Measurements from ENCODE around the gene ADAMTS3. TPM values are rescaled to one million over a fixed set of nuclear protein-coding genes. Genes with fewer than 3 reads are reported as not detected.

The ADAMTS3 gene
- total RNA-seq, 1 donor from 2014 or later = not detected

DNA sequence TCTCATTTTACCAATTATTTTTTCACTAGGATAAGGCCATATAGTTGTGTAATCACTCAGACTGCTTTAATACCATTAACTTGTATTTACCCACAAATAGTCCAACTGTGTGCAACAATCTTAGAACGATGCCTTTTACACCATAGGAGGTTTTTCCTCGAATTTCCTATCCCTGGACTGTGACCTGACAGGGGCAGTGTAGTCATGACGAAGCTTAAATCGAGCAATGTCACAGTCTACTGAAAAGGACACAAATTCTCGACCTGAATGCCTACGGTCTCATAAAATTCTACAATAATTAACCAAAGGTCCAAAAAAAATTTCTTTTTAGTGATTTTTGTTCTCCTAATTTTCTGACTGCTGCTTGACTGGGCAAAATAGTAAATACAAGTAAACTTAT, 208.9 kb downstream of the ADAMTS3 start:
- intact Hi-C loops (cut with micrococcal nuclease) = no loop called here
- H3K4me1 Mint-ChIP-seq = no peaks in the 10 kb centered on the region
- no peaks in the 10 kb centered on the region for H3K27me3 Mint-ChIP-seq
- no peak for DNase-seq
- H3K4me3 Mint-ChIP-seq = no peak overlapping the region
- no peaks in the 10 kb centered on the region for H3K36me3 Mint-ChIP-seq (ENCODE audit: low read depth)
- no peaks in the 10 kb centered on the region for H3K9me3 Mint-ChIP-seq
- H3K27ac Mint-ChIP-seq = no peak overlapping the region

- intact Hi-C loops (cut with micrococcal nuclease) = no loop called here
- no peak overlapping the region for H3K4me3 Mint-ChIP-seq
- DNase-seq = no peak
- H3K27me3 Mint-ChIP-seq = no peaks in the 10 kb centered on the region
- no peaks in the 10 kb centered on the region for H3K36me3 Mint-ChIP-seq (ENCODE audit: low read depth)
- no peak overlapping the region for H3K27ac Mint-ChIP-seq
- no peaks in the 10 kb centered on the region for H3K9me3 Mint-ChIP-seq
- H3K4me1 Mint-ChIP-seq = no peaks in the 10 kb centered on the region
Observed at GRCh38 chr4:72358483-72358882, 210.5 kb downstream of the ADAMTS3 start.

DNA sequence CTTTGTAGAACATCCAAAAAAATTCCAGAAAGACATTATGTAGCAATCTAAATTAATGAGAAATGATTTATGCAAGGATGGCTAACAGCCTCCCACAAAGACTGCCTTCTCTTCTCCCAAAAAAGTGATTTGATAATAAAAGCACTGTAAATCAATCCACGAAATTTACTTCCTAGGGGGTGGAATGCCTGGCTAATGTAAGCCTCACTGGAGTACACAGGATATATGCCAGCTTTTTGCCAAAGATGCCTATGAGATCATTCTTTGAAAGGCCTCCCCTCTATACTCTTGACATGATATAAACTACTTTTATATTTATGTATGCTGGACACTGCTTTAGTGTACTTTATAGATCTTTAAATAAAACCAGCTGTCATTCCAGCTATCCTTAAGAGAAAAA, 211.1 kb downstream of the ADAMTS3 start:
- H3K27ac Mint-ChIP-seq = no peak overlapping the region
- H3K36me3 Mint-ChIP-seq (ENCODE audit: low read depth) = no peaks in the 10 kb centered on the region
- H3K4me1 Mint-ChIP-seq = no peaks in the 10 kb centered on the region
- no peak for DNase-seq
- no peak overlapping the region for H3K4me3 Mint-ChIP-seq
- H3K9me3 Mint-ChIP-seq = no peaks in the 10 kb centered on the region
- intact Hi-C loops (cut with micrococcal nuclease) = no loop called here
- H3K27me3 Mint-ChIP-seq = no peaks in the 10 kb centered on the region

DNA sequence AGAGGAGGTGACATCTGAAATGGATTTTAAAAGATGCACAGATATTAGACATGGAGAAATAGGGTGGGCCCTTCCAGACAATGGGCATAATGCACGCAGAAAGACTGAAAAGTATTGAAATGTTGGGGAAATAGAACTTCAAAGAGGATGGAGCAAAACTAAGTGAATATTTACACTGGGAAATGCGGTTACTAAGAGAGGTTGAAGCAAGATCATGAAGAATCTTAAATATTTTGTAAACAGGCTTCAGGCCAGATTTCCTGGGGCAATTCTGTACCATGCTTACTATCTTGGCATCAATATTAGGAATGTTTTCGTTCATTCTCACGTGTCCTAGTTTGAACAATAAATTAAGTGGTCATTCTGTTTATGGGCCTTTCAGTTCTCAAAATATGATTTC, 216.3 kb downstream of the ADAMTS3 start:
- no peak overlapping the region for H3K27ac Mint-ChIP-seq
- intact Hi-C loops (cut with micrococcal nuclease) = no loop called here
- no peak for DNase-seq
- no peaks in the 10 kb centered on the region for H3K9me3 Mint-ChIP-seq
- no peaks in the 10 kb centered on the region for H3K4me1 Mint-ChIP-seq
- no peaks in the 10 kb centered on the region for H3K36me3 Mint-ChIP-seq (ENCODE audit: low read depth)
- no peaks in the 10 kb centered on the region for H3K27me3 Mint-ChIP-seq
- H3K4me3 Mint-ChIP-seq = no peak overlapping the region

GRCh38 chr4:72351521-72351920, 217.5 kb downstream of the ADAMTS3 start:
- DNase-seq = no peak
- Mint-ChIP-seq H3K27ac (no peak overlapping the region), H3K36me3 (ENCODE audit: low read depth) (no peaks in the 10 kb centered on the region), H3K9me3 (no peaks in the 10 kb centered on the region), H3K4me1 (no peaks in the 10 kb centered on the region), H3K4me3 (no peak overlapping the region), H3K27me3 (no peaks in the 10 kb centered on the region)
- intact Hi-C loops (cut with micrococcal nuclease) = no loop called here

GRCh38 chr4:72348701-72349100, 220.3 kb downstream of the ADAMTS3 start:
- H3K27me3 Mint-ChIP-seq = no peaks in the 10 kb centered on the region
- intact Hi-C loops (cut with micrococcal nuclease) = no loop called here
- no peaks in the 10 kb centered on the region for H3K9me3 Mint-ChIP-seq
- no peak for DNase-seq
- no peaks in the 10 kb centered on the region for H3K4me1 Mint-ChIP-seq
- no peak overlapping the region for H3K4me3 Mint-ChIP-seq
- no peaks in the 10 kb centered on the region for H3K36me3 Mint-ChIP-seq (ENCODE audit: low read depth)
- no peak overlapping the region for H3K27ac Mint-ChIP-seq

- Mint-ChIP-seq H3K27ac (no peak overlapping the region), H3K27me3 (no peaks in the 10 kb centered on the region), H3K4me3 (no peak overlapping the region), H3K36me3 (ENCODE audit: low read depth) (no peaks in the 10 kb centered on the region), H3K9me3 (no peaks in the 10 kb centered on the region), H3K4me1 (no peaks in the 10 kb centered on the region)
- intact Hi-C loops (cut with micrococcal nuclease) = no loop called here
- no peak for DNase-seq
Observed at GRCh38 chr4:72344418-72344817, 224.6 kb downstream of the ADAMTS3 start.

GRCh38 chr4:72341432-72341820, 227.6 kb downstream of the ADAMTS3 start:
- Mint-ChIP-seq H3K9me3 (no peaks in the 10 kb centered on the region), H3K27me3 (no peaks in the 10 kb centered on the region), H3K36me3 (ENCODE audit: low read depth) (no peaks in the 10 kb centered on the region), H3K27ac (no peak overlapping the region), H3K4me3 (no peak overlapping the region), H3K4me1 (no peaks in the 10 kb centered on the region)
- DNase-seq = no peak
- intact Hi-C loops (cut with micrococcal nuclease) = no loop called here

GRCh38 chr4:72340803-72341431, 228.1 kb downstream of the ADAMTS3 start:
- Mint-ChIP-seq H3K9me3 (no peaks in the 10 kb centered on the region), H3K4me3 (no peak overlapping the region), H3K36me3 (ENCODE audit: low read depth) (no peaks in the 10 kb centered on the region), H3K4me1 (no peaks in the 10 kb centered on the region), H3K27ac (no peak overlapping the region), H3K27me3 (no peaks in the 10 kb centered on the region)
- DNase-seq = no peak
- intact Hi-C loops (cut with micrococcal nuclease) = no loop called here

DNA sequence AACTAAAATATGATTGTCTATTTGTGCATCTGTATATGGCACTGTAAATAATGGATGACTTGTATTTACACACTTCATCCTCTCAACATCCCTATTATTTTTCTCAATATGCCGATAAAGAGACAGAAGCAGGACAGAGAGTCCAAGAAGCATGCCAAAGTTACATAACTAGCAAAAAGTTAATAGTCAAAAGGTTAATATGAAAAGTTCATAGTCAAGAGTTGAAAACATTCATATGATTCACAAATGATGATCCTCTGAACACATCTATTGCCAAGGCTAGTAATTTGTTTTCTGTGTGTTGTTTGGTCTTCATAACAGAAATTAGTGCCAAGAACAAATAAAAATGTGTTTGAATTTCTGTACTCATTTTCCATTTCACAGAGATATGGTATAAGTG, 231.0 kb downstream of the ADAMTS3 start:
- Mint-ChIP-seq H3K4me3 (no peak overlapping the region), H3K4me1 (no peaks in the 10 kb centered on the region), H3K27me3 (no peaks in the 10 kb centered on the region), H3K36me3 (ENCODE audit: low read depth) (no peaks in the 10 kb centered on the region), H3K9me3 (no peaks in the 10 kb centered on the region), H3K27ac (no peak overlapping the region)
- intact Hi-C loops (cut with micrococcal nuclease) = no loop called here
- no peak for DNase-seq

DNA sequence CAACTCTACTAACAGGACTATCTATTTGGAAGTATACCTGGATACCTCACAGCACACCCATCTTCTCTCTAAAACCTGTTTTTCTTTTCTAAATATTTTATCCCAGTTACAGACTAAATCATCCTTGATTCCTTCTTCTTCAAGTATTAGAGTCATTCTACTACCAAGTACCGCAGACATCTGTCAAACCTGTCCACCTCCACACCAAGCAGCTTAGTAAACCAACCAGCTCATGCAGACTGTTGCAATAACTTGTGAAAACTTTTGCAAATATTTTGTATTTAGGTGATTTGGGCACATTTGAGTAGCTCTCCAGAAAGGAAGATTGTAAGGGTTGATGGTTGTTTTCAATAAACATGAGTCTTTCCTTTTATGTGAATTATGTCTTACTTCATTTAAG, 238.6 kb downstream of the ADAMTS3 start:
- Mint-ChIP-seq H3K4me1 (no peaks in the 10 kb centered on the region), H3K27ac (no peak overlapping the region), H3K36me3 (ENCODE audit: low read depth) (no peaks in the 10 kb centered on the region), H3K4me3 (no peak overlapping the region), H3K27me3 (no peaks in the 10 kb centered on the region), H3K9me3 (no peaks in the 10 kb centered on the region)
- no peak for DNase-seq
- intact Hi-C loops (cut with micrococcal nuclease) = no loop called here

DNA sequence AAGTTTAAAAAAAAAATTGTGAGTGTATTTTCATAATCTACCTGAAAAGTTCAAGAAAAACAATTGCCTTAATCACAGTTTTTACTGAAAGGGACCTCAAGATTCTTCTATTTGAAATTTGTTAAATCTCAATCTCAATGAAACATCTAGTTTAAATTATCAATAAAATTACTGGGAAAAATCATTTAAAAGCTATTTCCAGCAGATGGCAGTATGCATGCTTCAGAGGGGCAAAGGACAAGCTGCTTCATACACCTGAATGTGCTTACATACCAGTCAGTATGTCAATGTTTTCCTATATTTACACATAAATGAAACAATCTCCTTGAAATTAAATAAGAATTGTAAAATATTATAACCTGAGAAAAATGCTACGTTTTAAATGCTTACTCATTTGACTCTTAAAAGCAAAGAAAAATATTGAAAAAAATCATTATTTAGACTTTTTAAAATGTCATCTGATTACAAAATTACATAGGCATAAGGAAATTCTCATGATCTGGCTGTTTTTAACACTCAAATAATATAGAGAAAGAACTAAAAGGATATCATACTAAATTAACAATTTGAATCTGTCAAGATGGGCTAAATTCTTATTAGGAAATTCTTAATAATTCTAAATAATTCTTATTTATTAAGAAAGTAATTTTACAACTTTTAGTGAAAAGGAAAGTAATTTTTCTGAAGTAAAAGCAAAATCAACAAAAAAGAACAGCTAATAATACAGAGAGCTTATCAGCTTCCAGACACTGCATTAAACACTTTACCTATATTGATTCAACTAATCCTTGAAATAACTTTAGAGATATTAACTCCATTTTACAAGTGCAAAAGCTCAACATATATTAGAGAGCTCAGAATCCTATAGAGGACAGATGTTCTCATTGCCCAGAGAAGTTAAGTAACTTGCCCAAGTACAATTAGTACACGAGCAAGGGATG, 242.1 kb downstream of the ADAMTS3 start:
- intact Hi-C loops (cut with micrococcal nuclease) = loop anchor here (10.0 kb wide), 1 partner anchor 138 kb away; no protein-coding TSS in a partner anchor
- Mint-ChIP-seq H3K9me3 (no peaks in the 10 kb centered on the region), H3K36me3 (ENCODE audit: low read depth) (no peaks in the 10 kb centered on the region), H3K27ac (no peak overlapping the region), H3K4me3 (no peak overlapping the region), H3K27me3 (no peaks in the 10 kb centered on the region), H3K4me1 (no peaks in the 10 kb centered on the region)
- DNase-seq = no peak

DNA sequence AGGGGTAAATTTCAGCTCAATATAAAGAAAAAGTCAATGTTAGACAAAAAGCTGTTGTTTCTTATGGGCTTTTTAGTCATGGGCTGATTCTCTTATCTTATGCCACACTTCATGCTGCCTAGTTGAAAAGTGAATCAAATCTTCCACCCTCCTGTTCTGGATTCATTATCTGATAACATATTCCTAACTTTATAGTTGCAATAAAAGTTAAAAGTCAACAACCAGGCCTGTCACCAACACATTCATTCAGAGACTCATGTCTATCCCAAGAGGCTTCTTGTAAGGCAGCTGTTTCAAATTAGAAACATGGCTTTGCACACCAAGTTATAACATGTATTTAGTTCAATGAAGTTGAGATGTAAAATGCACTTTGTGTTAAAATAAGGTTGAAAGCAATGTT, 243.8 kb downstream of the ADAMTS3 start:
- Mint-ChIP-seq H3K4me3 (no peak overlapping the region), H3K27ac (no peak overlapping the region), H3K9me3 (no peaks in the 10 kb centered on the region), H3K36me3 (ENCODE audit: low read depth) (no peaks in the 10 kb centered on the region), H3K4me1 (no peaks in the 10 kb centered on the region), H3K27me3 (no peaks in the 10 kb centered on the region)
- intact Hi-C loops (cut with micrococcal nuclease) = loop anchor here (10.0 kb wide), 1 partner anchor 140 kb away; no protein-coding TSS in a partner anchor
- no peak for DNase-seq

DNA sequence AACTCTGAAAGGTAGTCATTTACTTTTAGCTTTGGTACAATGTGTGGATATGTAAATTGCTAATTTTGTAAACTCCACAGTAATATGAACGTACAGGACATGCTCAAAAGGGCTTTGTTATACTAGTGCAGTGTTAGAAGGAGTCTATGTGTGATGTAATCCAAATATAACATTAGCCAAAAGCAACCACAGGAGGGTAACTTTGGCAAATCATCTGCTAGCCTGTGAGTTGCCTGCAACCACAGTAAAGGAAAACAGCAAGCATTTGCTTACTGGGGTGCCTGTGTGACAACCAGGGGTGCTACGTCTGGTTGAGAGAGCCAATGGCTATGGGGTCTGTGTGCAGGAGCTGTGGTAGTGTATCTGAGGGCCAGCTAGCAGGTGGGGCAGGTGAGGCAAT, 245.8 kb downstream of the ADAMTS3 start:
- no peak for DNase-seq
- intact Hi-C loops (cut with micrococcal nuclease) = loop anchor here (10.0 kb wide), 1 partner anchor 142 kb away; no protein-coding TSS in a partner anchor
- Mint-ChIP-seq H3K4me3 (no peak overlapping the region), H3K36me3 (ENCODE audit: low read depth) (no peaks in the 10 kb centered on the region), H3K9me3 (no peaks in the 10 kb centered on the region), H3K4me1 (peaks cover 6% of the 10 kb centered on the region), H3K27me3 (no peaks in the 10 kb centered on the region), H3K27ac (no peak overlapping the region)
